ENCODE measurements around the gene NFATC2.

GRCh38 chr20:51416532-51417249, 125.8 kb downstream of the NFATC2 start:
- TF ChIP-seq CTCF (conservative IDR thresholded peaks at IDR 0.05 in 1 of 2, IDR thresholded peaks at IDR 0.05 in 1 of 2; ENCODE audit: extremely low read depth in 1 of 2, insufficient read depth in 1 of 2, low read depth in 1 of 2, low read length in 2 of 2) = no peak
- no peak for TF ChIP-seq EZH2 (IDR thresholded peaks at IDR 0.05; ENCODE audit: borderline replicate concordance, low read length)

Data from mammary epithelial cell (primary cell).